Measurements from ENCODE around the gene PCNX2. TPM values are rescaled to one million over a fixed set of nuclear protein-coding genes. Genes with fewer than 3 reads are reported as not detected.

PCNX2 gene
- total RNA-seq, 2 donors from 2014 or later, result 8.4 to 23.2 TPM

- Histone ChIP-seq H3K4me1 (replicated peaks) (no peaks in the 10 kb centered on the region), H3K4me3 (no peak overlapping the region), H3K27me3 (replicated peaks; ENCODE audit: insufficient read depth) (no peaks in the 10 kb centered on the region), H3K36me3 (peaks cover 5 to 6% of the 10 kb centered on the region in 2 donors), H3K27ac (no peak overlapping the region), H3K9me3 (no peaks in the 10 kb centered on the region)
- WGBS, result 90% methylated on average over 5 of the region's 5 CpGs
- TF ChIP-seq POLR2A (IDR thresholded peaks at IDR 0.05), result no peak
- TF ChIP-seq CTCF (IDR thresholded peaks at IDR 0.05), result no peak
- TF ChIP-seq POLR2AphosphoS5 (IDR thresholded peaks at IDR 0.05), result no peak
- DNase-seq (ENCODE audit: low spot score), result no peak
- intact Hi-C loops (cut with DNase I), result no loop called here
These were observed 40.4 kb downstream of the PCNX2 start for GRCh38 chr1:233255145-233255544.

- Histone ChIP-seq H3K36me3 (peaks cover 3 to 6% of the 10 kb centered on the region in 2 donors), H3K4me1 (replicated peaks) (no peaks in the 10 kb centered on the region), H3K27ac (no peak overlapping the region), H3K9me3 (no peaks in the 10 kb centered on the region), H3K27me3 (replicated peaks; ENCODE audit: insufficient read depth) (no peaks in the 10 kb centered on the region), H3K4me3 (no peak overlapping the region)
- intact Hi-C loops (cut with DNase I), result no loop called here
- no peak for DNase-seq (ENCODE audit: low spot score)
- WGBS, result 25% methylated on average over 1 of the region's 1 CpG
- no peak for TF ChIP-seq POLR2A (IDR thresholded peaks at IDR 0.05)
These were observed 41.6 kb downstream of the PCNX2 start for GRCh38 chr1:233253832-233254331.

- Histone ChIP-seq H3K27ac (no peak overlapping the region), H3K36me3 (peaks cover 0 to 2% of the 10 kb centered on the region in 2 donors), H3K4me3 (no peak overlapping the region), H3K9me3 (no peaks in the 10 kb centered on the region), H3K27me3 (replicated peaks; ENCODE audit: insufficient read depth) (no peaks in the 10 kb centered on the region), H3K4me1 (replicated peaks) (no peaks in the 10 kb centered on the region)
- WGBS, result 94% methylated on average over 4 of the region's 4 CpGs
- DNase-seq (ENCODE audit: low spot score), result no peak
- no peak for TF ChIP-seq CTCF (IDR thresholded peaks at IDR 0.05)
- TF ChIP-seq POLR2A (IDR thresholded peaks at IDR 0.05), result no peak
- TF ChIP-seq POLR2AphosphoS5 (IDR thresholded peaks at IDR 0.05), result no peak
- intact Hi-C loops (cut with DNase I), result no loop called here
These were observed 42.2 kb downstream of the PCNX2 start for GRCh38 chr1:233253231-233253831.

GRCh38 chr1:233252441-233252840 lies 43.1 kb downstream of the PCNX2 start:
- 20% methylated on average over 2 of the region's 2 CpGs for WGBS
- intact Hi-C loops (cut with DNase I), result no loop called here
- Histone ChIP-seq H3K9me3 (no peaks in the 10 kb centered on the region), H3K4me1 (replicated peaks) (no peaks in the 10 kb centered on the region), H3K36me3 (no peaks in the 10 kb centered on the region), H3K27ac (no peak overlapping the region), H3K4me3 (no peak overlapping the region), H3K27me3 (replicated peaks; ENCODE audit: insufficient read depth) (no peaks in the 10 kb centered on the region)
- DNase-seq (ENCODE audit: low spot score), result peak; percentile 14
- no peak for TF ChIP-seq POLR2AphosphoS5 (IDR thresholded peaks at IDR 0.05)

GRCh38 chr1:233251201-233251720 lies 44.3 kb downstream of the PCNX2 start:
- intact Hi-C loops (cut with DNase I), result no loop called here
- Histone ChIP-seq H3K27me3 (replicated peaks; ENCODE audit: insufficient read depth) (no peaks in the 10 kb centered on the region), H3K4me1 (replicated peaks) (no peaks in the 10 kb centered on the region), H3K9me3 (no peaks in the 10 kb centered on the region), H3K4me3 (no peak overlapping the region), H3K27ac (no peak overlapping the region), H3K36me3 (no peaks in the 10 kb centered on the region)
- 88% methylated on average over 4 of the region's 4 CpGs for WGBS
- TF ChIP-seq POLR2A (IDR thresholded peaks at IDR 0.05), result no peak
- no peak for TF ChIP-seq POLR2AphosphoS5 (IDR thresholded peaks at IDR 0.05)
- no peak for TF ChIP-seq CTCF (IDR thresholded peaks at IDR 0.05)
- no peak for DNase-seq (ENCODE audit: low spot score)

- H3K4me3 ChIP-seq, result no peak overlapping the region
- intact Hi-C loops (cut with DNase I), result loop anchor here (10.0 kb wide), 1 partner anchor 1383 kb away; no protein-coding TSS in a partner anchor
- H3K27ac ChIP-seq, result no peak overlapping the region
- 93% methylated on average over 6 of the region's 6 CpGs for WGBS
- no peaks in the 10 kb centered on the region for H3K27me3 ChIP-seq (replicated peaks; ENCODE audit: insufficient read depth)
- no peak for DNase-seq (ENCODE audit: low spot score)
- TF ChIP-seq CTCF (IDR thresholded peaks at IDR 0.05), result no peak
- no peak for TF ChIP-seq POLR2A (IDR thresholded peaks at IDR 0.05)
- no peak for TF ChIP-seq POLR2AphosphoS5 (IDR thresholded peaks at IDR 0.05)
- no peaks in the 10 kb centered on the region for H3K36me3 ChIP-seq
- H3K9me3 ChIP-seq, result no peaks in the 10 kb centered on the region
- H3K4me1 ChIP-seq (replicated peaks), result no peaks in the 10 kb centered on the region
These were observed 47.5 kb downstream of the PCNX2 start for GRCh38 chr1:233248014-233248413.

All from prostate gland (tissue), 2 donors.